GM19328 (cell line): Measurements from ENCODE around the gene SLA2.
"Not testable (repeated sequence)": the region's sequence is repeated elsewhere in the genome, so short reads cannot be mapped to it uniquely, and the experiment has no call there.

Source experiments
- ATAC-seq: cut with Tn5 transposase; IDR thresholded peaks from one replicate; pipeline ENCODE4 v1.9.1; 2021; ENCODE audit warnings: mild to moderate bottlenecking, moderate library complexity; ENCODE audit not compliant: unreplicated experiment

SLA2 gene

GRCh38 chr20:36613974-36614373, 32.0 kb downstream of the SLA2 start:
- no peak for ATAC-seq

DNA sequence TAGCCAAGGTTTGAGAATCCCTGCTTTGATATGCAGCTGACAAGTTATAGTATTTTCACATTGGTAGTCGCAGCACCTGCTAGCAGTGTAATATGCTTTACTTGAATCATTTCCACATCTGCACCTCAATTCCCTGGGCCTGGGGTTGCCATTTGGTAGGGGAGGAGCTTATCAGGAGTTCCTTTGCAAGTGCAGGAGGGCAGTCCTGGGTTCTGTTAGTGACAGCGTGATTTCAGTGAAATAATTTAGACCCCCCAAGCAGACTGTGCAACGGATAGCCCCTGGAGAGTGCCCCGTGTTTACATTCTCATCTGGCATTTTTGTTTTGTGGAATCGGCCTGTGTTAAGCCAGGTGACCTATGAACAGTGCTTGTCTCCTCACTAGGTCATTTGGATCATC, 34.4 kb downstream of the SLA2 start:
- ATAC-seq, result no peak

- ATAC-seq, result not testable (repeated sequence)
Measured at GRCh38 chr20:36608388-36608728, 37.6 kb downstream of the SLA2 start.

GRCh38 chr20:36607586-36608387, 38.2 kb downstream of the SLA2 start:
- ATAC-seq, result no peak

GRCh38 chr20:36606158-36607066, 39.6 kb downstream of the SLA2 start:
- no peak for ATAC-seq

DNA sequence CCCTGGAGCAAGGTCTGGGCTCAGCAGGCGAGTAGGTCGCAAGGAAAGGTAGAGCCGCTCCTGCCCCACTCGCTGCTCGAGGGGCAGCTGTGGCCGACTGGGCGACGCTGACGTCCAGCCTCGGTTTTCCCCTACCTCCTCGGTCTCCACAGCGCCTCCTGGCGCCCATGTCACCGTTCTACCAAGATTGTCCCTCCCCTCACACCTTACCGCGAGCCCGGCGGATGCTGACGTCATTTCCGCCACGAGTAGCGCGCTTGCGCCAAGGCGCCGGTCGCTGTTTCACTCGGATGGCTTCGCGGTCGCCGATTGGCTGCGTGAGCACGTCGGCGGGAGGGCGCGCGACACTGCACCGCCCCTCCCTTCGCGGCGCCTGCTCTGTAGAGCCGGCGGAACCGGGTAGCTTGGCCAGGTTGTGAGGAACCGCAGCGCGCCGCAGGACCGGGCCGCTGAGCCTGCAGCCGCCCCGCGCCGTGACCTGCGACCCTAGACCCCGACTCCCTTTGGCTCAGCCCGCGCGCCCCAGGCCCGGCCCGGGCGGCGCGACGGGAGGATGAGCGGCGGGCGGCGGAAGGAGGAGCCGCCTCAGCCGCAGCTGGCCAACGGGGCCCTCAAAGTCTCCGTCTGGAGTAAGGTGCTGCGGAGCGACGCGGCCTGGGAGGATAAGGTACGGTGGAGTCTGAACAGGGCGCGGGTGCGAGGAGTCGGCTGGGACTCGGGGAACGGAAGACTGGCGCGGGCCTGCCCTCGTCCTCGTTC, 40.4 kb downstream of the SLA2 start, which contains the start of gene RAB5IF:
Gene RAB5IF, plus strand, starts transcription at position 381 of the 759 bp plus-strand sequence. Its CDS starts 173 bp downstream, at position 554.
- ATAC-seq, result peak; percentile 80

GRCh38 chr20:36604952-36605398, 41.0 kb downstream of the SLA2 start:
- peak; percentile 29 for ATAC-seq

DNA sequence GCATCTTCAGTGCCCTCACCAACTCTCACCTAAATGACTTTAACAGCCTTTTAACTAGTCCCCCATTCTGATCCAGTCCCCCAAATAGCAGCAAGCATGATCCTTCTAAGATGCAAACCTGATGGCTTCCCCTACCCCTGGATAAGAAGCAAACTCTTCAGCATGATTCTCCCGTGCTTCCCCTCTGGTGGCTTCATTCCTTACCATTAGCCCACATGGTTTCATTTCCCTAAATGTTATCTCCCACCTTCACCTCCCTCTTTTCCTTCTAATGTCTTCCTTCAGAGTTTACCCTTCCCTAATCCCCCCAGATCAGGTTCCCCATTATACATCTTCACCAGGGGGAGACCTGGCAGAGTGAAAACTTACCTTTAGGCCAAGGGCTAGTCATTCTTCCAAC, 44.5 kb downstream of the SLA2 start:
- ATAC-seq, result no peak

GRCh38 chr20:36599912-36600345, 46.1 kb downstream of the SLA2 start:
- no peak for ATAC-seq

DNA sequence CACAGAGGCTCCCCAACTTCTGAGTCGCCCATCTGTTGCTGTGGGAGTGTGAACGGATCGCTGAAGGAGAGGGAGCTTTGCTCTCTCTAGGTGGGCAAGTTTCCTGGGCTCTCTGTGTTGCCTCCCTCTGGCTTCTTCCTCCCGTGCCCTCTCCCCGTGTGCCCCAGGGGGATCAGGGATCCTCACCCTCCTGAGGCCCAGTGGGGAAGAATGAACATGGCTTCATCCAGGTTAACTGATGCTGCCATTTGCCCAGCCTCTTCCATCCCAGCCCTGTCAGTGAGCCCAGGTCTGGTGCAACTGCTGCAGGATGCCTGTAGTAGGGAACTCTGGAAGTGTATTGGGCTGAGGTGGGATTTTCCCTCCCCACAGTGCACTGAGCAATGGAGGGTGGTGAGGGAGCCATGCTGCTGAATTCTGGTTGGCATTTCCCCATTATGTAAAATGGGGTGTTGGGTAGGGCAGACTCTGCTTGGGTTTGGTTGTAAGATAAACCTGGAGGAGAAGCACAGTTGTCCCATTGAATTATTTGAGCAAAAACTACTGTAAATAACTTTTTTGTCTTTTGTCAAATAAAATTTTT, 52.6 kb downstream of the SLA2 start:
- ATAC-seq, result no peak

- no peak for ATAC-seq
Measured at GRCh38 chr20:36591854-36592641, 53.9 kb downstream of the SLA2 start.

DNA sequence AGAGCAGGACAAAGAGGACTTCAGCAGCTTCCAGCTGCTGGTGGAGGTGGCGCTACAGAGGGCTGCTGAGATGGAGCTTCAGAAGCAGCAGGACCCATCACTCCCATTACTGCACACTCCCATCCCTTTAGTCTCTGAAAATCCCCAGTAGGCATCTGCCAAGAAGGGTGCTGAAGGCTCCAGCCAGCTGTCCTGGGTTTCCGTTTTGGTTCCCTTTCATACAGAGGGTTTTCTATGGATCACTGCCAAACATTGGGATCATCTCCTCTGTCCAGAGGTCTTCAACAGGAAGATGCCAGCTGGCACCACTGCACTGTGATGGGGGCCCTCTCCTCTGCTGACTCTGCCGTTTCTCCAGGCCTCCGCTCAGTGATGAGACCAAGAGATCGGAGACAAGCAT, 54.7 kb downstream of the SLA2 start:
- no peak for ATAC-seq

- no peak for ATAC-seq
Measured at GRCh38 chr20:36587388-36588070, 58.5 kb downstream of the SLA2 start.

- ATAC-seq, result no peak
Measured at GRCh38 chr20:36585410-36586125, 60.4 kb downstream of the SLA2 start.

DNA sequence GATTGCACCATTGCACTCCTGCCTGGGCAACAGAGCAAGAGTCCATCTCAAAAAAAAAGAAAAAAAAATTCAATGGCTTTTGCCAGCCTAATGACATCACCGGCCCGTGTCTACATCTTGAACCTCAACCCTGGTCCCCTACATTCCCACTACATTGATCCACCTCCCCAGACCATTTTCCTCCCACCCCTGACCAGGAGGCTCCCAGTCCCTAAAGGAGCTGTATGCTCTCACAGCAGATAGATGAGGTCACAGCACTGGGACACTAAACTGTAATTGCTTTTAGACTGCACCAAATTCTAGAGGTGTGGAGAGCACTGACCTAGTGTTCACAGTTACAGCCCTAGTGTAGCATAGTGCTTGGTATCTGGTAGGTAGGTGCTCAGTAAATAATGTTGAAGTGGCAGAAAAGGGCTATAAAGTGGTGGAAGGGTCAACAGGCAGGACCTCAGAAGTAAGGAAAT, 61.9 kb downstream of the SLA2 start:
- ATAC-seq, result no peak

- no peak for ATAC-seq
Measured at GRCh38 chr20:36582821-36583220, 63.2 kb downstream of the SLA2 start.

GRCh38 chr20:36582322-36582721, 63.7 kb downstream of the SLA2 start:
- no peak for ATAC-seq

DNA sequence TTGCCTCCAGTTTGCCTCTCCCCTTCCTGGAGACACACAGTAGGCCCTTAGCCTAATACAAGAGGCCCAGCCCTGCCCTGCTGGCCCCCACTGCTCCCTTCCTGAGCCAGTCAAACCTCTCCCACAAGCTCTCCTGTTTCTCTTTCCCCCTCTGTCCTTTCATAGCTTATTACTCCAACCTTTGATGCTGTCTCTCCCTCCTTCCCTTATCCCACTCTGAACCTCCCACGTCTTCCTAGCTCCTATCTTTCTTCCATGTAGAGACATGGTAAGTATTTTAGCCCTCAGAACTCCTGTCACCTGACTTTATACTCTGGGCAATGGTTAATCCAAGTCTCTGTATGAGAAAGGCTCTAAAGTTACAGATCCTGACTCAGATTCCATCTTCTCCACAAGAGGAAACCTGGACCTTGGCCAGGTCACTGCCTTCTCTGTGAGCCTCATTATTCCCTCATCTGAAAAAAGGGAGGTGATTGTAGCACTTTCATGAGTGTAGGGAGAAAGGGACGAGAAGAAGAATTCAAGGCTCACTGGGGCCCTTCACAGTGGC, 65.9 kb downstream of the SLA2 start:
- ATAC-seq, result no peak
